NCI-H2107 (cell line): ENCODE measurements around the gene UBE2M.
"Not testable (repeated sequence)": the region's sequence is repeated elsewhere in the genome, so short reads cannot be mapped to it uniquely, and the experiment has no call there.

Source experiments
- DNase-seq: peaks from one replicate; lab custom pipeline; 2025; lab: John Stamatoyannopoulos, UW

Gene UBE2M

DNA sequence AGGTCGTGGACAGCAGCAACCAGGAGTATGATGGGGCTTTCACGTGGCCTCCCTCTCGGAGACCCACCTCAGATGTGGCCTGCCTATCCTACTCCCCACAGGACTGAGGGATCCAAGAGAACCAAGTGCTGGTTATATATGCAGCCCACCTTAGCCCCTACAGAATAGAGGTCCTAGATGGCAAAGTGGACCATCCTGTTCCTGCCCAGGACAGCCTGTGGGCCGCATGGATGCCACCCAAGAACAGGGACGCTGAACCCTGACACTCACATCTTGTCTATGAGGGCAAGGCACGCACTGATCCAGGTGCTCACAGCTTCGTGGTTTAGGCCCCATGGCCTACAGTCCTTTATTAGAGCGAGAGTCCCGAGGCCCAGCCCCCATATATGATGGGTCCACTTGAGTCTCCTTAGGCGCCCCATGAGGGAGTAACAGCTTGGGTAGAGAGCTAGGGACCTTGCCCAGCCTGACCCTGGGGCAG is 45.2 kb downstream of the UBE2M start:
- no peak for DNase-seq

DNA sequence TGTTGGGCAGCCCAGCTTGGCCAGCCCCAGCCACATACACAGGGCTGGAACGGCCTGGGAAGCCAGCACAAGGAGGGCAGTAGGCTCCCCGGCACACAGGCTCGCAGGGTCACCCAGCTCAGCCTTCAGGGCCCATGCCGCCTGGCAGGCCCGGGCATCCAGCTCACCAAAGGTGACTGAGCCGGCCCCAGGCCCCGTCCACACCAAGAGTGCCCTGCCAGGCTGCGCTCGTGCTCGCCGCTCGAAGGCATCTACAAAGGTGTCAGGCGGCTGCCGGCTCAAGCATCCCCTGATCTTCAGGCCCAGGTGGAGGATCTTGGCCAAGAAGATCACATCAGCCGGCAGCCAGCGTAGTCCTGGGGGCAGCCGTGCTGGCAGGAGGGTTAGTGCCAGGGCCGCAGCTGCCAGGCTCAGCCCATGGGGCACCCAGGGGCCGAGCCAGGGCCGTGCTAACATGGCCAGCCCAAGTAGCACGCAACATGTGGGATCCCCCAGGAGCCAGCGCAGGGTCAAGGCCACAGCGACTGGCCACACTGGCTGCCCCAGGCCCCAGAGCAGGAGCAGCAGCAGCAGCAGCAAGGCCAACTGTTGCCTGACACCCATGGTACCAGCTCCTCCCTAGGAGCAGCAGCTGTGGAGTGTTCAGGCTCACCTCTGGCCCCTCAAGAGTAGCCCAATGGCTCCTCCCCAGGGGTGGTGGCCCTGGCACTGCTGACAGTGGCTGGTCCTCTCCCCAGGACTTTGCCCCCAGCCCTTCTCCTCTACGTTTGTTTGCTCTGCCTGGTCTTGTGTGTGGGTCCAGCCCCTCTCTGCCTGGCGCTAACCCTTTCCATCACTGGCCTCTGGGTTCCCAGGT is 46.8 kb downstream of the UBE2M start, which contains the start of gene SLC27A5:
Gene SLC27A5, minus strand, starts transcription at position 640 of the 856 bp plus-strand sequence. Its CDS starts 37 bp downstream, at position 603.
- DNase-seq = no peak

DNA sequence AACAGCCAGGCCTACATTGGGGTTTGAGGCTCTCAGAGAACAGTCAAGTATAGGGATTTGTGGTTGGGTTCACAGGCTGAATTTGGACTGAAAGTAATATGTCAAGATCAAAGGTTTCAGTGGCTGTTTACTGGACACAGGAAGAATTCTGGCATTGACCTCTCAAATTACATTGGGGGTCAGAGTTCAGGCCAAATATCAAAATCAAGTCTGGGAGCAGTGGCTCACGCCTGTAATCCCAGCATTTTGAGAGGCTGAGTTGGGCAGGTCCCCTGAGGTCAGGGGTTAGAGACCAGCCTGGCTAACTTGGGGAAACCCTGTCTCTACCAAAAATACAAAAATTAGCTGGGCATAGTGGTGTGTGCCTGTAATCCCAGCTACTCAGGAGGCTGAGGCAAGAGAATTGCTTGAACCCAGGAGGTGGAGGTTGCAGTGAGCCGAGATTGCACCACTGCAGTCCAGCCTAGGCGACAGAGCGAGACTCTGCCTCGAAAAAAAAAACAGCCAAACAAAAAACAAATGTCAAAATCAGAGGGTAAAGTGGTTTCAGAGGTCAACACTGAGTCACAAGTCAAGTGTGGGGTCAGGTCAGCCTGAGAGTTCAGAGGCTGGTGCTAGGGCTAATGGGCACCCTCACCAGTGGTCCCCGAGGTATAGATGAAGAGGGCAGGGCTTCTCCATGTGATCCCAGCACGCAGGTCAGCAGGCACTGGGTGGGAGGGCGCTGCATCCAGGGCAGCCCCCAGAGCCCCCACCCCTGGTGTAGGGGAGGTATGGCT is 48.1 kb downstream of the UBE2M start:
- DNase-seq = no peak

DNA sequence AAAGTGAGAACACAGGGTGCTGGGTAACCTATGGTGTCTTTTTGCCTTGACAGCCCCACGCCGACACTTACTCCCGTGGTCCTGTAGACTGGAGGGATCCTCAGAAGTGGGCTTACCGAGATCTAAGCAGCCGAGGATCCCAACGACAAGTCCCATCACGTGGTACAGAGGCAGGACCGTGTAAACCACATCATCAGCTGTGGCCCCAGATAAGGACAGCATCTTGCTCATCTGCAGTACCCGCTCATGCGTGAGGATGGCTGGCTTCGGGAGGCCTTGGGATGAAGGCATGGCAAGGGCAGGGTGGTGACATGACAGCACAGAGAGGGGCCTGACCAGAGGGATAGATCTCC is 48.7 kb downstream of the UBE2M start:
- no peak for DNase-seq

DNA sequence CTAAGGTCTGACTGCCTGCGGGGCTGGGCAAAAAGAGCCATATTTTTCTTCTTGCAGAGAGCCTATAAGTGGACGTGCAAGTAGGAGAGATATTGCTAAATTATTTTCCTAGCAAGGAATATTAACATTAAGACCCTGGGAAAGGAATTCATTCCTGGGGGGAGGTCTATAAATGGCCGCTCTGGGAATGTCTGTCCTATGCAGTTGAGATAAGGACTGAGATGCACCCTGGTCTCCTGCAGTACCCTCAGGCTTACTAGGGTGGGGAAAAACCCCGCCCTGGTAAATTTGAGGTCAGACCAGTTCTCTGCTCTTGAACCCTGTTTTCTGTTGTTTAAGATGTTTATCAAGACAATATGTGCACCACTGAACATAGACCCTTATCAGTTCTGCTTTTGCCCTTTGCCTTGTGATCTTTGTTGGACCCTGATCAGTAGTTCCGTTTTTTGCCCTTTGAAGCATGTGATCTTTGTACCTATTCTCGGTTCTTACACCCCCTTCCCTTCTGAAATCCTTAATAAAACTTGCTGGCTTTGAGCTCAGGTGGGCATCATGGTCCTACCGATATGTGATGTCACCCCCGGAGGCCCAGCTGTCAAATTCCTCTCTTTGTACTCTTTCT is 50.7 kb downstream of the UBE2M start:
- DNase-seq = not testable (repeated sequence)
